GM13977 (cell line): Measurements from ENCODE around the gene MEF2A.

ENCODE experiments used
- DNase-seq: peaks from one replicate; pipeline ENCODE4 v3.0.0; 2012; ENCODE audit warnings: low spot score
- CTCF ChIP-seq: IDR thresholded peaks from 2 replicates; pipeline ENCODE4 v1.5.1; 2012; ENCODE audit warnings: mild to moderate bottlenecking, control low read depth; ENCODE audit not compliant: insufficient read depth; ENCODE audit errors: extremely low read depth, missing control alignments
- in situ Hi-C: fragments of 300-500 bp; cut with MboI; formaldehyde crosslinking; loops from one replicate; pipeline ENCODE4 v1.12.0; 2022; ENCODE audit warnings: low sequenced_read_pairs, low pct_unique_long_range_greater_than_20kb, mixed read lengths, inconsistent platforms; ENCODE audit not compliant: unreplicated experiment

MEF2A gene

GRCh38 chr15:99632521-99632920 is 66.7 kb downstream of the MEF2A start:
- no peak for DNase-seq
- TF ChIP-seq CTCF = no peak
- in situ Hi-C loops = no loop called here

GRCh38 chr15:99633655-99634054 is 67.9 kb downstream of the MEF2A start:
- DNase-seq = no peak
- no peak for TF ChIP-seq CTCF
- in situ Hi-C loops = no loop called here

GRCh38 chr15:99634576-99634975 is 68.8 kb downstream of the MEF2A start:
- in situ Hi-C loops = no loop called here
- TF ChIP-seq CTCF = no peak
- no peak for DNase-seq

- in situ Hi-C loops = no loop called here
- TF ChIP-seq CTCF = no peak
- DNase-seq = no peak
Observed at GRCh38 chr15:99635145-99635544, 69.4 kb downstream of the MEF2A start.

- no peak for DNase-seq
- no peak for TF ChIP-seq CTCF
- in situ Hi-C loops = no loop called here
Observed at GRCh38 chr15:99635794-99636193, 70.0 kb downstream of the MEF2A start.

- TF ChIP-seq CTCF = no peak
- no peak for DNase-seq
- in situ Hi-C loops = no loop called here
Observed at GRCh38 chr15:99644913-99645542, 79.2 kb downstream of the MEF2A start.
